Measurements from ENCODE around the gene MLST8.

MLST8 gene, protein sequence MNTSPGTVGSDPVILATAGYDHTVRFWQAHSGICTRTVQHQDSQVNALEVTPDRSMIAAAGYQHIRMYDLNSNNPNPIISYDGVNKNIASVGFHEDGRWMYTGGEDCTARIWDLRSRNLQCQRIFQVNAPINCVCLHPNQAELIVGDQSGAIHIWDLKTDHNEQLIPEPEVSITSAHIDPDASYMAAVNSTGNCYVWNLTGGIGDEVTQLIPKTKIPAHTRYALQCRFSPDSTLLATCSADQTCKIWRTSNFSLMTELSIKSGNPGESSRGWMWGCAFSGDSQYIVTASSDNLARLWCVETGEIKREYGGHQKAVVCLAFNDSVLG

GRCh38 chr16:2205104-2205966, at the start of gene MLST8:
MLST8 (plus strand) TSS chr16:2205454; CDS start chr16:2206086, 632 bp downstream.
- H3K4me3 Mint-ChIP-seq: peak within 1 kb of the TSS; percentile 90

GRCh38 chr16:2155977-2156848, 49.0 kb upstream of the MLST8 start:
- H3K27me3 Mint-ChIP-seq: no peaks in the 10 kb centered on the region
- H3K4me3 Mint-ChIP-seq: peak overlapping the region; percentile 94
- H3K4me1 Mint-ChIP-seq: peaks cover 37% of the 10 kb centered on the region
- H3K9me3 Mint-ChIP-seq: no peaks in the 10 kb centered on the region
- H3K36me3 Mint-ChIP-seq: peaks cover 8% of the 10 kb centered on the region
- H3K27ac Mint-ChIP-seq: peak overlapping the region; percentile 90

More at GRCh38 chr16:2205104-2205966, at the start of gene MLST8:
- Mint-ChIP-seq H3K27ac (peak within 1 kb of the TSS; percentile 92), H3K36me3 (peaks cover 6% of the 10 kb centered on the region), H3K9me3 (no peaks in the 10 kb centered on the region), H3K4me1 (peaks cover 20% of the 10 kb centered on the region), H3K27me3 (no peaks in the 10 kb centered on the region)

GRCh38 chr16:2156849-2157224, 48.4 kb upstream of the MLST8 start:
- Mint-ChIP-seq H3K27me3 (no peaks in the 10 kb centered on the region), H3K4me1 (peaks cover 31% of the 10 kb centered on the region), H3K4me3 (peak overlapping the region; percentile 94), H3K9me3 (no peaks in the 10 kb centered on the region), H3K36me3 (peaks cover 6% of the 10 kb centered on the region), H3K27ac (no peak overlapping the region)

DNA sequence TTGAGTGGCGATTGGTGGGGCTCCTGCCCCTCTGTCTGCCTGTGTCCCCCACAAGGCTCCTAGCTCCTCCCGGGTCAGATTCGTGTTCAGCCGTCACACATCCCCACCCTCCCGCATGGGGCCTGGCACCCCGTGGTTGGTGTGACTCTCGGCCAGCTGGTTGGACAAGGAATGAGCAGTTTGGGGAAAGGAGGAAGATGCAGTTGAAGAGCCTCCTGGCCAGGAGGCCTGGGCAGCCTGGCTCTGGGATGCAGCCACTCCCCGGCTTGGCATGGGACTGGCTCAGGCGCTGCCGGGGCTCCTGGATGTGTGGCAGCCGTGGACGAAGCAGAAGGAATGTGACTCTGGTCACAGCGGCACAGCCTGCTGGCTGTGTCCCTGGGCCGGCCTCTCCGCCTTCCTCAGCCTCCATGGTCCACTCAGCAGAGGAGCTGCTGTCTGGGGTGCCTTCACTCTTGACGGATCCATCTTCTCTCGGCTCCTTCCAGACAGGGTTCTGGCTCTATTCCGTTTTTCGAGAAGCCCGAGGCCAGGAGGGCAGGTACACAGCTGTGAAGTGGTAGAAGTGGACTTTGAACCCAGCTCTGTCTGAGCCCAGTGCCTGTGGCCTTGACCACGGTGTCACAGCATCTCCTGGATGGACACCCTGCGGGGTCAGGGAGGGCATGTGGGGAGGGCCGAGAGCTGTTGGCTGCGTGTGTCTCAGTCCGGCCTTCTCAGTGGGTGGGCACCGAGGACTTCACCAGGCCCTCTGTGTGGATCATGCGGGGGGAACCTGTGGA, 47.6 kb upstream of the MLST8 start:
- Mint-ChIP-seq H3K4me1 (peaks cover 29% of the 10 kb centered on the region), H3K27ac (peak overlapping the region; percentile 55), H3K4me3 (peak overlapping the region; percentile 94), H3K27me3 (no peaks in the 10 kb centered on the region), H3K9me3 (no peaks in the 10 kb centered on the region), H3K36me3 (peaks cover 6% of the 10 kb centered on the region)

DNA sequence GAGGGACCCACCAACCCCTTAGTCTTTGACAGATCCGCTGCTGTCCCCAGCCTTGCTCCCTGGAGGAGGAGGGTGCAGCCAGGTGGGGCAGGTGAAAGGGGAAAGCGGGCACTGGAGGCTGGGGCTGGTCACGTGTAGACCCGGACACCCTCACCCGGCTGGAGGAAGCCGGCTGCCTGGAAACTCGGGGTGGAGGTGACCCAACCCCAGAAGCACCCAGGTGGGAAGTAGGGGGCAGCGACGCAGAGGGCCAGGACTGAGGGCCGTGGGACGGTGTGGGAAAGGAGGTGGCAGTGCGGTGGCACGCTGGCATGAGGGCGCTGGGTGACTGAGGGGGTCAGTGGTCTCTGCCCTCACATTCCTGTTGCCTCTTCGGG, 47.0 kb upstream of the MLST8 start:
- peaks cover 6% of the 10 kb centered on the region for H3K36me3 Mint-ChIP-seq
- peak overlapping the region; percentile 94 for H3K4me3 Mint-ChIP-seq
- H3K9me3 Mint-ChIP-seq: no peaks in the 10 kb centered on the region
- H3K27ac Mint-ChIP-seq: no peak overlapping the region
- H3K4me1 Mint-ChIP-seq: peaks cover 31% of the 10 kb centered on the region
- H3K27me3 Mint-ChIP-seq: no peaks in the 10 kb centered on the region

DNA sequence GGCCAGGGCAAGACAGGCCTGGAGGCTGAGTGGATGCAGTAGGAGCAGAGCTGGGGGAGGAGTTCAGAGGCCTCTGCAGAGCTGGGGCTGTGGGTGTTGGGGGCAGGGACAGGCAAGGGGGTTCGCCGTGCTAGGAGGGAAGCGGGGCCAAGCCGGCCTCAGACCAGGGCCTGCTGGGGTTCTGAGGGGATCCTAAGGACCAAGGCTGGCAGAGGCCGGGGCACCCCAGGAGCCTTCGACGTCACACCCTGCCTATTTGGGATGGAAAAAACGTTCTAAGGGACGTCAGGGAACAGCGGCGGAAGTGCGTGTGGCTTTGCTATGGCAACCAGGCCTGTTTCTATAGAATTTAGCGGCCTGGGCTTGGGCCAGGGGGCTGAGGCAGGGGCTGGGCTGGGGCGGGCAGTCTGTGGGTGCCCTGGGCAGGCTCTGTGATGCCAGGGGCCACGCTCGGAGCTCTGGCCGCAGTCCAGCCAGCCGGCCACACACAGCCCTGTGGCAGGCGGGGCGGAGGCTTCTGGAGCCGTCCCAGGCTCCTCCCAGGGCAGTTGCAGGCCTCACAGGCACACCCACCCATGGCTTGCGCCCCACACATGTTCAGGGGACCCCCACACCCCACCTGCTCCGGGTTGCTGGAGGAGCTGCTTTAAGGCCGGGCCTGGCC, 45.9 kb upstream of the MLST8 start:
- peaks cover 29% of the 10 kb centered on the region for H3K4me1 Mint-ChIP-seq
- peak overlapping the region; percentile 72 for H3K27ac Mint-ChIP-seq
- H3K4me3 Mint-ChIP-seq: no peak overlapping the region
- no peaks in the 10 kb centered on the region for H3K27me3 Mint-ChIP-seq
- no peaks in the 10 kb centered on the region for H3K9me3 Mint-ChIP-seq
- H3K36me3 Mint-ChIP-seq: peaks cover under 1% of the 10 kb centered on the region

- H3K9me3 Mint-ChIP-seq: no peaks in the 10 kb centered on the region
These were observed 44.2 kb upstream of the MLST8 start for GRCh38 chr16:2160915-2161551.

DNA sequence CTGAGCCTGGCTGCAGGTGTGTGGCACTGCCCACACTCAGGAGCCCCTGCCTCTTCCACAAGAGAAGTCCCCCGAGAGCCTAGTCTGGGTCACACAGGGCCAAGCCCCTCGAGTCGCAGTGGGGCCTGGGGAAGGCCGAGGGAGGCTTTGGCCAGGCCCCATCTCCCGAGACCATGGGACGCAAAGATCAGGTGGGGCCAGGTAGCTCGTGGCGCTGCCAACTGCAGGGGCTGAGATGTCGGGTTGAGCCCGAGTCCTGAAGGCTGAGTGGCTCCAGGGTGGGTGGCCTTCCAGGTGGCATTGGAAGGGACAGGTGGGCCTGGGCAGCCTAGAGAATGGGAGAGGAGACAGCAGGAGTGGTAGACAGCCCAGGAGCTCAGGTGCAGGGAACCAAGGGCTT, 43.3 kb upstream of the MLST8 start:
- H3K9me3 Mint-ChIP-seq: no peaks in the 10 kb centered on the region
- peaks cover 21% of the 10 kb centered on the region for H3K4me1 Mint-ChIP-seq
- no peak overlapping the region for H3K4me3 Mint-ChIP-seq
- no peaks in the 10 kb centered on the region for H3K27me3 Mint-ChIP-seq
- no peaks in the 10 kb centered on the region for H3K36me3 Mint-ChIP-seq
- no peak overlapping the region for H3K27ac Mint-ChIP-seq

More at GRCh38 chr16:2160915-2161551, 44.2 kb upstream of the MLST8 start:
- Mint-ChIP-seq H3K27me3 (no peaks in the 10 kb centered on the region), H3K4me1 (peaks cover 29% of the 10 kb centered on the region), H3K36me3 (no peaks in the 10 kb centered on the region), H3K4me3 (no peak overlapping the region), H3K27ac (no peak overlapping the region)

GRCh38 chr16:2162676-2163118, 42.6 kb upstream of the MLST8 start:
- H3K27me3 Mint-ChIP-seq: no peaks in the 10 kb centered on the region
- peaks cover 13% of the 10 kb centered on the region for H3K4me1 Mint-ChIP-seq
- H3K4me3 Mint-ChIP-seq: no peak overlapping the region
- no peaks in the 10 kb centered on the region for H3K36me3 Mint-ChIP-seq
- H3K9me3 Mint-ChIP-seq: no peaks in the 10 kb centered on the region
- no peak overlapping the region for H3K27ac Mint-ChIP-seq

GRCh38 chr16:2163211-2163881, 41.9 kb upstream of the MLST8 start:
- no peak overlapping the region for H3K27ac Mint-ChIP-seq
- no peak overlapping the region for H3K4me3 Mint-ChIP-seq
- H3K4me1 Mint-ChIP-seq: peaks cover 8% of the 10 kb centered on the region
- H3K36me3 Mint-ChIP-seq: no peaks in the 10 kb centered on the region
- H3K27me3 Mint-ChIP-seq: no peaks in the 10 kb centered on the region
- H3K9me3 Mint-ChIP-seq: no peaks in the 10 kb centered on the region

DNA sequence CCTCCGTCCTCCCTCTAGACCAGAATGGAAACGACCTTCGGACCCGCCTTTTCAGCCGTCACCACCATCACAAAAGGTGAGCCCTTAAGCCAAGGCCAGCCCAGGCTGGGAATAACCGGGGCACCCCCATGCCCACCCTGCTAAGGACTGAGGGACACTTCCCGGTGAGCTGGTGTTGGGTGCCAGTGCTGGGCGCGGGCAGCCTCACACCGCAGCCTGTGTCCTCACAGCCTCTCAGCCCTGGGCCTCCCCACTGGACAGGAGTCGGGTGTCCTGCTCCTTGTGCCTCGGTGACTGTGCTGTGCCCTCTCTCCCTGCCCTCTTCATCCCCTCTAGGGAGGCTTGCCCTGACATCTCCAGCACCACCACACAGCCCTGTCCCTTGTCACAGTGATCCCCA, 39.4 kb upstream of the MLST8 start:
- Mint-ChIP-seq H3K4me1 (peaks cover 3% of the 10 kb centered on the region), H3K27ac (no peak overlapping the region), H3K27me3 (no peaks in the 10 kb centered on the region), H3K4me3 (no peak overlapping the region), H3K9me3 (no peaks in the 10 kb centered on the region), H3K36me3 (no peaks in the 10 kb centered on the region)

DNA sequence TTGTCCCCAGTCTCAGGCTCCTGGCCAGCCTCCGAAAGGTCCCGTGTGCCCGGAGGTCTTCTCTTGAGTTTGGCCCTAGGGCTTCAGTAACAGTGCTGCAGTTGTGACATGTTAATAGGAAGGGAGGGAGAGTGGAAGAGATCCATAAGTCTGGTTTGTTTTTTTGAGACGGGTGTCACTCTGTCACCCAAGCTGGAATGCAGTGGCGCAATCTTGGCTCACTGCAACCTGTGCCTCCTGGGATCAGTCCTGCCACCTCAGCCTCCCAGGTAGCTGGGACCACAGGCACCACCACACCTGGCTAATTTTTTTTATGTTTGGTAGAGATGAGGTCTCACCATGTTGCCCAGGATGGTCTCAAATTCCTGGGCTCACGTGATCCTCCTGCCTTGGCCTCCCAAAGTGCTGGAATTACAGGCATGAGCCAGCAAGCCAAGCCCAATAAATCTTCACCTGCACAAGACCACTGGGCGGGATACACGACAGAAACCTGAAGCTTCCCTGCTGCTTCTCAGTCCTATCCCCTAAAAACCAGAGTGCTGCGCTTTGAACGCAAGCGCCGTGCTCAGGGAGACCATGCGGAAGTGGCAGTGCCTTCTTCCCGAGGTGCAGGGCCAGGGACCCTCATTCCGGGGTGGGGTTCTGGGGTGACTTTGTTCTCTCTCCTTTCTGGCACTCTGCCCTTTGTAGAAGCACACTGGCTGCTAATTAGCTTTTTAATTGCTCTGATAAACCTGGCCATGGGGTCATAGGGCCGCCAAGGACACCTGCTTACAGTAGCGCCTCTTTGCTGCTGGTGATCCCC, 38.8 kb upstream of the MLST8 start:
- Mint-ChIP-seq H3K36me3 (no peaks in the 10 kb centered on the region), H3K27me3 (no peaks in the 10 kb centered on the region), H3K4me1 (peaks cover 3% of the 10 kb centered on the region), H3K27ac (no peak overlapping the region), H3K4me3 (no peak overlapping the region), H3K9me3 (no peaks in the 10 kb centered on the region)

- H3K4me3 Mint-ChIP-seq: no peak overlapping the region
- H3K9me3 Mint-ChIP-seq: no peaks in the 10 kb centered on the region
- peaks cover 3% of the 10 kb centered on the region for H3K4me1 Mint-ChIP-seq
- no peaks in the 10 kb centered on the region for H3K36me3 Mint-ChIP-seq
- no peak overlapping the region for H3K27ac Mint-ChIP-seq
- no peaks in the 10 kb centered on the region for H3K27me3 Mint-ChIP-seq
These were observed 38.1 kb upstream of the MLST8 start for GRCh38 chr16:2167068-2167638.

Measured in activated naive CD4-positive, alpha-beta T cell treated with anti-CD3 and anti-CD28 coated beads, Interleukin-2, amount 50 U/mL, for 24 hours (primary cell).